ENCODE results near the gene DPM2.

DNA sequence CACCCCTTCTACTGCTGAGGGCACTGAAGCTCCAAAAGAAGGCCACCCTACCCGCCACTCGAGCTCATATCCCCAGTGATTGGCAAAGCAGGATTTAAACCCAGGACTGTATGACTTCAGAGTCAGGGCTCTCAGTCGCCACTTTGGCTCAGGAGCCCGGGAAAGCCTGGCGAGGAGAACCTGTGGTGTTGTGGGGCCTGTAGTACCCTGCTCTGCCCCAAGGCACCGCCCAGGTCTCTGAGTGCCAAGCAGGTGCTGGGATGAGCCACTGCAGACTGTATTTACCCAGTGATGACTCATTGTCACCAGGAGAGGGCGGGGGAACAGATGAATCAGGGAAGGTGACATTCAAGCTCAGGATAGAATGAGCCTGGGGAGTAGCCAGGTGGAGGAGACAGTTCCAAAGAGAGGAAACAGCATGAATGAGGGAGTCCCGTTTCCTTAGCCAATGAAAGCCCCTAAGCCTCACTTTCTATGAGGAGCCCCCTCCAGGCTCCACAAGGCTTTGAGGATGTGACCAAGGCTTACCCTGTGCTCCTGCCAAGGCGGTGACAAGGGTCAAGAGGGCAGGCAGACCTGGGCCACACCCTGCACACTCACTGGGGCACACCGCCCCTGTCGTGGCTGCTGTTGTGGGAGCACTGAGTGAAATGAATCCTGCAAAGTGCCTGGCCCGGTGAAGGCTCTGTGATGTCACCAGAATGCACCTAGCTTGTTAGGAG is 17.8 kb upstream of the DPM2 start:
- TF ChIP-seq MYC (IDR thresholded peaks at IDR 0.05; ENCODE audit: low read depth, low read length) (no peak), POLR2A (IDR thresholded peaks at IDR 0.05; ENCODE audit: extremely low read depth, insufficient read length) (no peak)
- TF ChIP-seq, protein P1, sequence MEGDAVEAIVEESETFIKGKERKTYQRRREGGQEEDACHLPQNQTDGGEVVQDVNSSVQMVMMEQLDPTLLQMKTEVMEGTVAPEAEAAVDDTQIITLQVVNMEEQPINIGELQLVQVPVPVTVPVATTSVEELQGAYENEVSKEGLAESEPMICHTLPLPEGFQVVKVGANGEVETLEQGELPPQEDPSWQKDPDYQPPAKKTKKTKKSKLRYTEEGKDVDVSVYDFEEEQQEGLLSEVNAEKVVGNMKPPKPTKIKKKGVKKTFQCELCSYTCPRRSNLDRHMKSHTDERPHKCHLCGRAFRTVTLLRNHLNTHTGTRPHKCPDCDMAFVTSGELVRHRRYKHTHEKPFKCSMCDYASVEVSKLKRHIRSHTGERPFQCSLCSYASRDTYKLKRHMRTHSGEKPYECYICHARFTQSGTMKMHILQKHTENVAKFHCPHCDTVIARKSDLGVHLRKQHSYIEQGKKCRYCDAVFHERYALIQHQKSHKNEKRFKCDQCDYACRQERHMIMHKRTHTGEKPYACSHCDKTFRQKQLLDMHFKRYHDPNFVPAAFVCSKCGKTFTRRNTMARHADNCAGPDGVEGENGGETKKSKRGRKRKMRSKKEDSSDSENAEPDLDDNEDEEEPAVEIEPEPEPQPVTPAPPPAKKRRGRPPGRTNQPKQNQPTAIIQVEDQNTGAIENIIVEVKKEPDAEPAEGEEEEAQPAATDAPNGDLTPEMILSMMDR (IDR thresholded peaks at IDR 0.05; ENCODE audit: low read depth, low read length): no peak
- TF ChIP-seq, protein P2, sequence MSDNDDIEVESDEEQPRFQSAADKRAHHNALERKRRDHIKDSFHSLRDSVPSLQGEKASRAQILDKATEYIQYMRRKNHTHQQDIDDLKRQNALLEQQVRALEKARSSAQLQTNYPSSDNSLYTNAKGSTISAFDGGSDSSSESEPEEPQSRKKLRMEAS (IDR thresholded peaks at IDR 0.05; ENCODE audit: low read depth, low read length): no peak

Data from NB4 (cell line).